LNCAP (cell line): ENCODE results near the gene UBE2G1.

Experiments
- TF ChIP-seq, protein P1 (sequence below): fragments of 450-650 bp; IDR thresholded peaks from 2 replicates; pipeline ENCODE4 v1.5.1; 2017; ENCODE audit warnings: mild to moderate bottlenecking

The UBE2G1 gene

DNA sequence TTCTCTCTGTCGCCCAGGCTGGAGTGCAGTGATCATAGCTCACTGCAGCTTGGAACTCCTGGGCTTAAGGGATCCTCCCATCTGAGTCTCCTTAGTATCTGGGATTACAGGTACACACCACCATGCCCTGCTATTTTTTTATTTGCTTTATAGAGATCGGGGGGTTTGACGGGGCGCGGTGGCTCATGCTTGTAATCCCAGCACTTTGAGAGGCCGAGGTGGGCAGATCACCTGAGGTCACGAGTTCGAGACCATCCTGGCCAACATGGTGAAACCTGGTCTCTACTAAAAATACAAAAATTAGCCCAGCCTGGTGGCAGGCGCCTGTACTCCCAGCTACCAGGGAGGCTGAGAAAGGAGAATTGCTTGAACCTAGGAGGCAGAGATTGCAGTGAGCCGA, 702 bp upstream of the UBE2G1 start:
- TF ChIP-seq, protein P1, sequence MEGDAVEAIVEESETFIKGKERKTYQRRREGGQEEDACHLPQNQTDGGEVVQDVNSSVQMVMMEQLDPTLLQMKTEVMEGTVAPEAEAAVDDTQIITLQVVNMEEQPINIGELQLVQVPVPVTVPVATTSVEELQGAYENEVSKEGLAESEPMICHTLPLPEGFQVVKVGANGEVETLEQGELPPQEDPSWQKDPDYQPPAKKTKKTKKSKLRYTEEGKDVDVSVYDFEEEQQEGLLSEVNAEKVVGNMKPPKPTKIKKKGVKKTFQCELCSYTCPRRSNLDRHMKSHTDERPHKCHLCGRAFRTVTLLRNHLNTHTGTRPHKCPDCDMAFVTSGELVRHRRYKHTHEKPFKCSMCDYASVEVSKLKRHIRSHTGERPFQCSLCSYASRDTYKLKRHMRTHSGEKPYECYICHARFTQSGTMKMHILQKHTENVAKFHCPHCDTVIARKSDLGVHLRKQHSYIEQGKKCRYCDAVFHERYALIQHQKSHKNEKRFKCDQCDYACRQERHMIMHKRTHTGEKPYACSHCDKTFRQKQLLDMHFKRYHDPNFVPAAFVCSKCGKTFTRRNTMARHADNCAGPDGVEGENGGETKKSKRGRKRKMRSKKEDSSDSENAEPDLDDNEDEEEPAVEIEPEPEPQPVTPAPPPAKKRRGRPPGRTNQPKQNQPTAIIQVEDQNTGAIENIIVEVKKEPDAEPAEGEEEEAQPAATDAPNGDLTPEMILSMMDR: 0 out of 2 replicates have a peak, but pooled peaks have one; percentile 1

DNA sequence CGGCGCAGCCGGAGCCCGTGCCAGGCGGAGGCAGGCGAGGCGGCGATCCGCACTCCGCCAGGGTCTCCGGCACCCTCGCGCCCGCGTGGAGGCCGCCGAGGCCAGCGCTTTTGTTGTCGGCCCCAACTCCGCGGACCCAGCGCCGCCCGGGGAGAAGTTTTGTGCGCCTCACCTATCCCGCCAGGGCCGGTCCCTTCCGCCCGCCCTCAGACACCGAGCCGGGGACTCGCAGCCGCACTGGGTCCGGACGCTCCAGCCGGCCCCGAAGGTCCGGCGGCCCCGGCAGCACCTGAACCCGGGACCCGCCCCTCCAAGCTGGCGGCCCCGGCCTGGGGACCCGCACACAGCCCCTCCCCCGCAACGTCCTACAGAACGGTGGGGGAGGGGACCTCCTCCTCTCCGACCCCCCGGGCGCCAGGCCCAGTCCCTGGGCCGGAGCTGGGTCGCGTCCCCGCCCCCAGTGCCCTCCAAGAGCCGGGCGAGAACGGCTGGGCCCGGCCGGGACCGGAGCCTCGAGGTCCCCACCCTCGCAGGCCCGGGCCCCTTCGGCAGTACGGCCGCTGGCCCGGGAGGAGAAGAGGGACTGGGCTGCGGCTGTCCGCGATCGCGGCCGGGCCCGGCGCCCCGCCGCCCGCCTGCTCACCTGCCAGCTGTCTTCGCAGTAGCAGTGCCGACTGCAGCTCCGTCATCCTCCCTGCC, 698 bp downstream of the UBE2G1 start:
- TF ChIP-seq, protein P1: no peak

- TF ChIP-seq, protein P1: no peak
Observed at GRCh38 chr17:4365103-4365627, 1.3 kb downstream of the UBE2G1 start.

DNA sequence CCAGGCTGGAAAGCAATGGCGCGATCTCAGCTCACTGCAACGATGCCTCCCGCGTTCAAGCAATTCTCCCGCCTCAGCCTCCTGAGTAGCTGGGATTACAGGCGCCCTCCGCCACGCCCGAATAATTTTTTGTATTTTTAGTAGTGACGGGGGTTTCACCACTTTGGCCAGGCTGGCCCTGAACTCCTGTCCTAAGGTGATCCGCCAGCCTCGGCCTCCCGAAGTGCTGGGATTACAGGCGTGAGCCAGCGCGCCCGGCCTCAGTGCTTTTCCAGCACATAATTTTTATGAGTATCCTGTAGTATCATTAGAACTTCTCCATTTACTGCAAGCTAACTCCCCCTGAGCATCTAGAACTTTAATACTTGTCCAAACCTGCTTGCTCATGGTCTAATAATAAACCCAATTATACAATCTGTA, 1.8 kb downstream of the UBE2G1 start:
- TF ChIP-seq, protein P1: no peak

DNA sequence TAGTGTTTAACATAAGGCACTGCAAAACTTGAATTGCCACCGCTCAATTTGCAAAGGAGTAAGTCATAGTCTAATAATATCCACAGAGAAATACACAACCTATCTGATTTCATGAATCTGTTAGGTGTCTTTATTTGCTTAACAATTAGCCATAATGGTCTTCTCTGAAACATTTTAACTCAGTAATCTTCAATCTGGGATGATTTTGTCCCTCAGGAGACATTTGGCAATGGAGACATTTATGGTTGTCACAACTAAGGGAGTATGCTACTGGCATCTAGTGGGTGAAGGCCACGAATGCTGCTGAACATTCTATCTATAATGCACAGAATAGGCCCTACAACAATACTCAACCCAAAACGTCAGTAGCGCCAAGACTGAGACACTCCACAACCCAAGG, 4.3 kb downstream of the UBE2G1 start:
- TF ChIP-seq, protein P1: peak; percentile 18; the same call in 1 of the 2 replicates

- TF ChIP-seq, protein P1: no peak
Observed at GRCh38 chr17:4358154-4358553, 8.3 kb downstream of the UBE2G1 start.

GRCh38 chr17:4357671-4358070, 8.8 kb downstream of the UBE2G1 start:
- TF ChIP-seq, protein P1: no peak
